OCI-LY7 (cell line): Measurements from ENCODE around the gene AUNIP.

Experiments used
- EZH2phosphoT487 ChIP-seq: fragments of 200-600 bp; sonication (generic); IDR thresholded peaks from 2 replicates; pipeline ENCODE4 v1.6.1; 2018; ENCODE audit warnings: low read depth, borderline replicate concordance, mild to moderate bottlenecking, mixed run types, antibody characterized with exemption, low read length, moderate library complexity, mixed read lengths
- TF ChIP-seq, protein P1 (sequence below): fragments of 200-600 bp; sonication (generic); conservative IDR thresholded peaks from 2 replicates; pipeline ENCODE4 v1.5.1; 2014; ENCODE audit warnings: mild to moderate bottlenecking, antibody characterized with exemption, low read length, moderate library complexity, mixed read lengths

DNA sequence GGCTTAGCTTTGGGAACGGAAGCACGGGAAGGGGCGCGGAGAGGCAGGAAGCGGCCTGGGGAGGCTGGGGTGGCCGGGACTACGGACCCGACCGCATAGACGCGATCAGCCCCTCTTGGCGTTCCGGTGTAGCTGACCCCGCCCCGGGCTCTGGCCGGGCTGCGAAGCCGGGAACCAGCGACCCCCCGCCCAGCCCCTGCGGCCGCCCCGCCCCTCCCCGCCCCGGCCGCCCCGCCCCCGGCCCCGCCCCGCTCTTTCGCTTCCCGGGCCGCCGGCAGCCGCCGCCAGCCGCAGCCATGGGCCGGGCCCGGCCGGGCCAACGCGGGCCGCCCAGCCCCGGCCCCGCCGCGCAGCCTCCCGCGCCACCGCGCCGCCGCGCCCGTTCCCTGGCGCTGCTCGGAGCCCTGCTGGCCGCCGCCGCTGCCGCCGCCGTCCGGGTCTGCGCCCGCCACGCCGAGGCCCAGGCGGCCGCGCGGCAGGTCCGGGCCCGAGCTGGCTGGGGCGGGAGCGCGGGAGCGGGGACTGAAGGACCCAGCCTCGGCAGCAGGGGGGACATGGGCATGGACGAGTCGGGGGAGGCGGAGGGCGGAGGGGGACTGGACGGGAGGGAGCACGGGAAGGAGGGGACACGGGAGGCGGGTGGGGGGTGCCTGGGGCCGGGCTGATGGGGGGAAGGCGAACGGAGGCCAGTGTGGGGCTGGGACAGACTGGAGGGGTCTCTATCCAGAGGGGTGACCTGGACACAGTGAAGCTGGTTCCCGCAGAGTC, 59.1 kb downstream of the AUNIP start, which contains the start of gene SELENON:
- TF ChIP-seq, protein P1, sequence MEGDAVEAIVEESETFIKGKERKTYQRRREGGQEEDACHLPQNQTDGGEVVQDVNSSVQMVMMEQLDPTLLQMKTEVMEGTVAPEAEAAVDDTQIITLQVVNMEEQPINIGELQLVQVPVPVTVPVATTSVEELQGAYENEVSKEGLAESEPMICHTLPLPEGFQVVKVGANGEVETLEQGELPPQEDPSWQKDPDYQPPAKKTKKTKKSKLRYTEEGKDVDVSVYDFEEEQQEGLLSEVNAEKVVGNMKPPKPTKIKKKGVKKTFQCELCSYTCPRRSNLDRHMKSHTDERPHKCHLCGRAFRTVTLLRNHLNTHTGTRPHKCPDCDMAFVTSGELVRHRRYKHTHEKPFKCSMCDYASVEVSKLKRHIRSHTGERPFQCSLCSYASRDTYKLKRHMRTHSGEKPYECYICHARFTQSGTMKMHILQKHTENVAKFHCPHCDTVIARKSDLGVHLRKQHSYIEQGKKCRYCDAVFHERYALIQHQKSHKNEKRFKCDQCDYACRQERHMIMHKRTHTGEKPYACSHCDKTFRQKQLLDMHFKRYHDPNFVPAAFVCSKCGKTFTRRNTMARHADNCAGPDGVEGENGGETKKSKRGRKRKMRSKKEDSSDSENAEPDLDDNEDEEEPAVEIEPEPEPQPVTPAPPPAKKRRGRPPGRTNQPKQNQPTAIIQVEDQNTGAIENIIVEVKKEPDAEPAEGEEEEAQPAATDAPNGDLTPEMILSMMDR, result no peak
- TF ChIP-seq EZH2phosphoT487, result no peak
